ENCODE data around the gene ACP6. TPM values are rescaled to one million over a fixed set of nuclear protein-coding genes. Genes with fewer than 3 reads are reported as not detected.
"Not testable (repeated sequence)": the region's sequence is repeated elsewhere in the genome, so short reads cannot be mapped to it uniquely, and the experiment has no call there.

ACP6 gene
- total RNA-seq, 1 donor from 2014 or later = 4.3 TPM

- no peak for DNase-seq
Observed at GRCh38 chr1:147619741-147620140, 50.6 kb downstream of the ACP6 start.

- no peak for DNase-seq
Observed at GRCh38 chr1:147618771-147619170, 51.6 kb downstream of the ACP6 start.

DNA sequence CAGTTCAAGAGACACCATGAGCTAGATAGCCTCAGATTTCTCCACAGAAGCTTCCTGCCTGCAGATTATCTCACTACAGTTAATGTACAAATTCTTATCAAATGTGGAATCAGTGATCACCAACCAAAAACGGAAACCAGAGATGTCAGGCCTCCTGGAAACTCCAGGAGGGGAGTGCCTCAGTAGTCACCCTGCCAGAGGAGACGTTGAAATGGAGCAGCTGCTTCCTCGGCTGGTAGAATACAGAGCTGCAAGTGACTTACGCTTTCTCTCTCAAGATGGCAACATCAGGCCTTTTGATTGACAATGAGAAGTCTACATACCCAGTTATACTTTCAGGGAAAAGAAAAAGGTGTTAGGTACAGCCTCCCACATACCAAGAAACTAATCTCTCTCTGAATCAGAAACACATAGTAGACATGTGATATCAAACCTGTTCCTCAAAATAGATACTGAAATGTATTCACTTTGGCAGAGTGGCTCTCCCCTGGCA, 52.2 kb downstream of the ACP6 start:
- no peak for DNase-seq

GRCh38 chr1:147614966-147615365, 55.4 kb downstream of the ACP6 start:
- not testable (repeated sequence) for DNase-seq

GRCh38 chr1:147613506-147613905, 56.8 kb downstream of the ACP6 start:
- DNase-seq = peak; percentile 38

DNA sequence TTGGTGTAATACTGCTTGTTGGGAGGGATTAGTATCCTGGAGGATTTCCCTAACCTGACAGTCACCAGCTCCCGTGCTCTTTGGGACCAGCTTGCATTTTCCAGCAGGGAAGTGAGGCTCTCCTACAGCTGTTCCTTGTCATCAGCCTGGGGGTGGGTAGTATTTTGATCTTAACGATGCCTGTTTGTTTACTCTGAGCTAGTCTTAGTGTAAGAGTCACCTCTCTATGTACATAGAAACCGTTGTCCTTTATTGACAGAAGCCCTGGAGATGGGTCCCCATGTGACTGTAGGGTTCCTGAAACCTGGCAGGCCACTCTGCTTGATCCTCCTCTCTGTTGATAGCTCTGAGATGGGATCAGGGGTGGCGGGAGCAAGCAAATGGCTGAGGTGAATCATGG, 58.0 kb downstream of the ACP6 start:
- no peak for DNase-seq

GRCh38 chr1:147611586-147611985, 58.7 kb downstream of the ACP6 start:
- no peak for DNase-seq

DNA sequence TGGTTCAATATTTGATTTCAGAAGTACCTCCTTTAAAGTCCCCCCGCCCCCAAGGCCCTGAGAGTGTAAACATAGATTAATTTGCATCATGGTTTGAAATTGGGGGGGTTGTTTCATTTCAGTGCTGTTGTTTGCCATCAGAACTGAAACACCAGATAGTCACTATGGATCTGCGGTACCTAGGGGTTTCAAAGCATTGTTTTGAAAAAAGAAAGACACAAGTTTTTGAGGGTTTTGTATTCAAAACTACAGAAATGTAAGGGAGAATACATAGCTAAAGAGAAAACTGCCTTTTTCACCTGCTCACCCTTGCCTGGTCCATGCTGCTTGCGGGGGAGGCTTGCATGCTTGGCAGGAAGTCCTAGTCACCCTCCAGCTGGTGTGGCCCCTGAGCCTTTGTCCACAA, 59.3 kb downstream of the ACP6 start:
- no peak for DNase-seq

DNA sequence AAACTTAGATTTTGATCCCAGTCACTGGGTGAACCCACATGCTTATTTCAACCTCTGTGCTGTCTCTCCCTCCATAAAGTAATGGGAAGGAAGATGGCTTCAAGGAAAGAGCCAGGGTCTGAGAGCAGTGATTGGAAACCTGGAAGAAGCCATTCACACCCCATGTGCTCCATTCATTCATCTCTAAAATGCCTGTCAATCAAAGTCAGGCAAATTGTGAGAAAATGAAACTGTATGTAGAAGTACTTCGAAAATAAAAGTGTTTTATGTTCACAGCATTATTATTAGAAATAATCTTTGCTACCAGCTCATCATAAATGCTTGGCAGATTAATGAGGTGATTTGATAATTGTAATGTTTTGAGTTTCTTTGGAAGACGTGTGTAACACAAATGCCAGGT, 61.0 kb downstream of the ACP6 start:
- DNase-seq = no peak

- DNase-seq = no peak
Observed at GRCh38 chr1:147608596-147608995, 61.7 kb downstream of the ACP6 start.

- DNase-seq = no peak
Observed at GRCh38 chr1:147605591-147605990, 64.7 kb downstream of the ACP6 start.

GRCh38 chr1:147603986-147604385, 66.3 kb downstream of the ACP6 start:
- no peak for DNase-seq

- DNase-seq = no peak
Observed at GRCh38 chr1:147600119-147601111, 69.9 kb downstream of the ACP6 start.

GRCh38 chr1:147599362-147600118, 70.8 kb downstream of the ACP6 start:
- peak; percentile 98 for DNase-seq

DNA sequence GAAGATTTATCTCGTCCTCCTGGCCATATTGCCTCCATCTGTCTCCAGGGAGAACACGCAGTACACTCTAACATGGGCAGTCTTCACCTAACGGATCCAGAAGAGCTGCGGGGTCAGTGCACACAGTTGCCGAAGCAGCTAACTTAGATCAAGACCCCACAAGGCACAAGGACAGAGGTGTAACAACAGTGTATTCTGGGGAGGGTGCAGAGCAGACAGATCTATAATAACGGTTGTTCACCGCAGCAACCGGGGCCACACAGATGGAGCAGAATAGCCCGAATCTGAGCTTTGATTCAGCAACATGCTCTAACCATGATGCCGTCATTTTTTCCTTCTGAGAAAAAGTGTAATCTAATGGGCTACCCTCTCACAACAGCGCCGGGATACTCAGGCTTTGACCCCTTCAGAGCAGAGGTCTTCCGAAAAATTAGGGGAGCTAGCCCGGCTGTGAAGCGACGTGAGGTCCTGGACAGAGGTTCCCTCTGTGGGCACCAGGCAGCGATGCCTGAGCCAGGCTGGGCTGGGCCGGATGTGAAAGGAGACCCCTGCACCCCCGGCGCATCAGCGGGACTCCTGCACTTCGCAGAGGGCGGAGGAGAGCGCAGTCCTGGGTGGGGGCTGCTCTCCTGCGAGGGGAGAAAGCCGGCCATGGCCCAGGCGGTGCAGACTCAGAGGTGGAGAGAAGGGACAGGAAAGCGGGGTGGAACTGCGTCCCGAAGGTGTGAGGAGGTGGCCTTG, 71.5 kb downstream of the ACP6 start:
- peak; percentile 63 for DNase-seq

DNA sequence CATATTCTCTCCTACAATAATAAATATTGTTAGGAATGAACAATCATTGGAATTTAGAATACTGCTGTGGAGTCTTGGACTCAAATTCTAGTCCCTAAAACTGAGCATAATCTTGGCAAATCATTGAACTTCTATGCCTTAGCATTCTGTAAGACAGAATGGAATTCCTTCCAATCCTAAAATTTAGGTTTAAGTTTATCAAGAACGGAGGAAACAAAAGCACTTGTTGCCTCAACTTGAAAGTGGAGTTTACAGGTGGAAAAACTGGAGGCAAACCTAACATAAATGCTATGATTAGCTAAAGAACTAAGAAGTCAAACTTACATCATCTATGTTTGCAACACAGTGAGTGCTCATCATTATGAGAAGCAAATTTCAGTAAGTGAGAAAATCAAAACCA, 73.3 kb downstream of the ACP6 start:
- no peak for DNase-seq

Small RNA genes within 50 kb of the gene (small RNA-seq; reads per million reads assigned to genes)
- not detected for gene RN7SL261P (ENCODE audit: low replicate concordance)

Other genes with a start within 250 kb of the ACP6 start
- 7.2 TPM for gene BCL9, start 129.0 kb downstream of the ACP6 start, total RNA-seq
- 5.3 TPM for gene GJA5, start 90.1 kb upstream of the ACP6 start, total RNA-seq
- not detected for gene GJA8, start 232.3 kb upstream of the ACP6 start, total RNA-seq

Data from skin of body (tissue), 3 donors.